HEK293 (cell line): Measurements from ENCODE around the gene SPINK4.

Experiments
- MEIS1 ChIP-seq: sonication (generic); formaldehyde crosslinking; IDR thresholded peaks from 2 replicates; pipeline ENCODE4 v1.8.1; 2022; ENCODE audit warnings: missing genetic modification reagents, mild to moderate bottlenecking, borderline replicate concordance
- ZNF112 ChIP-seq: fragments of 450-650 bp; formaldehyde crosslinking; IDR thresholded peaks from 2 replicates; pipeline ENCODE4 v1.5.0; 2017; ENCODE audit warnings: missing biosample characterization, missing genetic modification characterization
- ZNF354C ChIP-seq: fragments of 450-650 bp; formaldehyde crosslinking; IDR thresholded peaks from 2 replicates; pipeline ENCODE4 v1.5.1; 2016; ENCODE audit warnings: missing biosample characterization, missing genetic modification characterization, low read depth, borderline replicate concordance
- ZNF473 ChIP-seq: fragments of 450-650 bp; formaldehyde crosslinking; IDR thresholded peaks from 2 replicates; pipeline ENCODE4 v1.5.1; 2017; ENCODE audit warnings: missing biosample characterization, missing genetic modification characterization
- ZNF747 ChIP-seq: fragments of 450-650 bp; formaldehyde crosslinking; IDR thresholded peaks from 2 replicates; pipeline ENCODE4 v1.5.1; 2016; ENCODE audit warnings: missing biosample characterization, missing genetic modification characterization
- ZNF777 ChIP-seq: fragments of 450-650 bp; formaldehyde crosslinking; IDR thresholded peaks from 2 replicates; pipeline ENCODE4 v1.5.1; 2017; ENCODE audit warnings: missing biosample characterization, missing genetic modification characterization, borderline replicate concordance
- TF ChIP-seq, protein P1 (sequence below): fragments of 450-650 bp; formaldehyde crosslinking; IDR thresholded peaks from 2 replicates; pipeline ENCODE4 v1.5.1; 2017; ENCODE audit warnings: missing biosample characterization, missing genetic modification characterization
- TF ChIP-seq, protein P2 (sequence below): fragments of 450-650 bp; formaldehyde crosslinking; IDR thresholded peaks from 2 replicates; pipeline ENCODE4 v1.5.1; 2016; ENCODE audit warnings: missing biosample characterization, missing genetic modification characterization
- TF ChIP-seq, protein P3 (sequence below): fragments of 450-650 bp; formaldehyde crosslinking; IDR thresholded peaks from 2 replicates; pipeline ENCODE4 v1.5.1; 2016; ENCODE audit warnings: missing biosample characterization, missing genetic modification characterization

DNA sequence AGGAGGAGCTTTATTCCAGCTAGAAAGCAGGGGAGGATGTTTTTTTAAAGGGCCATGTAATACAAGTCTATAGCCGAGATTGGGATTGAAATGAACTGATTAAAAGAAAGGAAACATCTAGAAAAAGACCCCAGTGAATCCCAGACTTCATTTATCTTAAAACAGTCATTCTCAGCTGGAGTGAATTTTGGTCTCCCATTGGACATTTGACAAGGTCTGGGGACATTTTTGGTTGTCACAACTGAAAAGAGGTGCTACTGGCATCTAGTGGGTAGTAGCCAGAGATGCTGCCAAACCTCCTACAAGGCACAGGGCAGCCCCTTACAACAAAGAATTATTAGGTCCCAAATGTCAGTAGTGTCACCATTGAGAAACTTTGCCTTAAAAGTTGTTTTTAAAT lies 16.3 kb upstream of the SPINK4 start:
- no peak for TF ChIP-seq ZNF473
- TF ChIP-seq, protein P1, sequence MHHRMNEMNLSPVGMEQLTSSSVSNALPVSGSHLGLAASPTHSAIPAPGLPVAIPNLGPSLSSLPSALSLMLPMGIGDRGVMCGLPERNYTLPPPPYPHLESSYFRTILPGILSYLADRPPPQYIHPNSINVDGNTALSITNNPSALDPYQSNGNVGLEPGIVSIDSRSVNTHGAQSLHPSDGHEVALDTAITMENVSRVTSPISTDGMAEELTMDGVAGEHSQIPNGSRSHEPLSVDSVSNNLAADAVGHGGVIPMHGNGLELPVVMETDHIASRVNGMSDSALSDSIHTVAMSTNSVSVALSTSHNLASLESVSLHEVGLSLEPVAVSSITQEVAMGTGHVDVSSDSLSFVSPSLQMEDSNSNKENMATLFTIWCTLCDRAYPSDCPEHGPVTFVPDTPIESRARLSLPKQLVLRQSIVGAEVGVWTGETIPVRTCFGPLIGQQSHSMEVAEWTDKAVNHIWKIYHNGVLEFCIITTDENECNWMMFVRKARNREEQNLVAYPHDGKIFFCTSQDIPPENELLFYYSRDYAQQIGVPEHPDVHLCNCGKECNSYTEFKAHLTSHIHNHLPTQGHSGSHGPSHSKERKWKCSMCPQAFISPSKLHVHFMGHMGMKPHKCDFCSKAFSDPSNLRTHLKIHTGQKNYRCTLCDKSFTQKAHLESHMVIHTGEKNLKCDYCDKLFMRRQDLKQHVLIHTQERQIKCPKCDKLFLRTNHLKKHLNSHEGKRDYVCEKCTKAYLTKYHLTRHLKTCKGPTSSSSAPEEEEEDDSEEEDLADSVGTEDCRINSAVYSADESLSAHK (tag by site-specific recombination): no peak
- TF ChIP-seq ZNF354C (tag by site-specific recombination): no peak
- no peak for TF ChIP-seq ZNF747 (tag by site-specific recombination)
- TF ChIP-seq, protein P2, sequence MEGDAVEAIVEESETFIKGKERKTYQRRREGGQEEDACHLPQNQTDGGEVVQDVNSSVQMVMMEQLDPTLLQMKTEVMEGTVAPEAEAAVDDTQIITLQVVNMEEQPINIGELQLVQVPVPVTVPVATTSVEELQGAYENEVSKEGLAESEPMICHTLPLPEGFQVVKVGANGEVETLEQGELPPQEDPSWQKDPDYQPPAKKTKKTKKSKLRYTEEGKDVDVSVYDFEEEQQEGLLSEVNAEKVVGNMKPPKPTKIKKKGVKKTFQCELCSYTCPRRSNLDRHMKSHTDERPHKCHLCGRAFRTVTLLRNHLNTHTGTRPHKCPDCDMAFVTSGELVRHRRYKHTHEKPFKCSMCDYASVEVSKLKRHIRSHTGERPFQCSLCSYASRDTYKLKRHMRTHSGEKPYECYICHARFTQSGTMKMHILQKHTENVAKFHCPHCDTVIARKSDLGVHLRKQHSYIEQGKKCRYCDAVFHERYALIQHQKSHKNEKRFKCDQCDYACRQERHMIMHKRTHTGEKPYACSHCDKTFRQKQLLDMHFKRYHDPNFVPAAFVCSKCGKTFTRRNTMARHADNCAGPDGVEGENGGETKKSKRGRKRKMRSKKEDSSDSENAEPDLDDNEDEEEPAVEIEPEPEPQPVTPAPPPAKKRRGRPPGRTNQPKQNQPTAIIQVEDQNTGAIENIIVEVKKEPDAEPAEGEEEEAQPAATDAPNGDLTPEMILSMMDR (tag by site-specific recombination): no peak
- TF ChIP-seq, protein P3, sequence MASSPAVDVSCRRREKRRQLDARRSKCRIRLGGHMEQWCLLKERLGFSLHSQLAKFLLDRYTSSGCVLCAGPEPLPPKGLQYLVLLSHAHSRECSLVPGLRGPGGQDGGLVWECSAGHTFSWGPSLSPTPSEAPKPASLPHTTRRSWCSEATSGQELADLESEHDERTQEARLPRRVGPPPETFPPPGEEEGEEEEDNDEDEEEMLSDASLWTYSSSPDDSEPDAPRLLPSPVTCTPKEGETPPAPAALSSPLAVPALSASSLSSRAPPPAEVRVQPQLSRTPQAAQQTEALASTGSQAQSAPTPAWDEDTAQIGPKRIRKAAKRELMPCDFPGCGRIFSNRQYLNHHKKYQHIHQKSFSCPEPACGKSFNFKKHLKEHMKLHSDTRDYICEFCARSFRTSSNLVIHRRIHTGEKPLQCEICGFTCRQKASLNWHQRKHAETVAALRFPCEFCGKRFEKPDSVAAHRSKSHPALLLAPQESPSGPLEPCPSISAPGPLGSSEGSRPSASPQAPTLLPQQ (tag by site-specific recombination): no peak
- no peak for TF ChIP-seq ZNF112 (tag by site-specific recombination)
- TF ChIP-seq ZNF777 (tag by site-specific recombination): no peak
- no peak for TF ChIP-seq MEIS1 (CRISPR knock-in tag)
